Activated naive CD4-positive, alpha-beta T cell treated with anti-CD3 and anti-CD28 coated beads, Interleukin-2, amount 50 U/mL, for 16 hours (primary cell): ENCODE results near the gene LRRC71.

Source experiments
- DNase-seq: peaks from one replicate; pipeline ENCODE4 v3.0.0-alpha.2; 2020

LRRC71 gene

GRCh38 chr1:156928043-156928602, 7.7 kb downstream of the LRRC71 start:
- DNase-seq, result no peak

GRCh38 chr1:156929596-156930238, 9.3 kb downstream of the LRRC71 start:
- no peak for DNase-seq

GRCh38 chr1:156930483-156930882, 10.1 kb downstream of the LRRC71 start:
- DNase-seq, result no peak

GRCh38 chr1:156931211-156931952, 10.9 kb downstream of the LRRC71 start:
- no peak for DNase-seq

- no peak for DNase-seq
Observed at GRCh38 chr1:156931974-156932710, 11.7 kb downstream of the LRRC71 start.

- no peak for DNase-seq
Observed at GRCh38 chr1:156933136-156933535, 12.7 kb downstream of the LRRC71 start.

GRCh38 chr1:156935505-156936128, 15.2 kb downstream of the LRRC71 start:
- no peak for DNase-seq

- DNase-seq, result no peak
Observed at GRCh38 chr1:156936191-156936590, 15.8 kb downstream of the LRRC71 start.

GRCh38 chr1:156936721-156937220, 16.3 kb downstream of the LRRC71 start:
- DNase-seq, result no peak

GRCh38 chr1:156937883-156938282, 17.5 kb downstream of the LRRC71 start:
- no peak for DNase-seq

- DNase-seq, result no peak
Observed at GRCh38 chr1:156938813-156939212, 18.4 kb downstream of the LRRC71 start.

- DNase-seq, result no peak
Observed at GRCh38 chr1:156939786-156940334, 19.4 kb downstream of the LRRC71 start.

GRCh38 chr1:156941675-156942074, 21.2 kb downstream of the LRRC71 start:
- no peak for DNase-seq

GRCh38 chr1:156942176-156942575, 21.7 kb downstream of the LRRC71 start:
- DNase-seq, result no peak

- no peak for DNase-seq
Observed at GRCh38 chr1:156942576-156942975, 22.1 kb downstream of the LRRC71 start.

GRCh38 chr1:156943756-156944155, 23.3 kb downstream of the LRRC71 start:
- no peak for DNase-seq

GRCh38 chr1:156944268-156944667, 23.8 kb downstream of the LRRC71 start:
- DNase-seq, result no peak

GRCh38 chr1:156944848-156945247, 24.4 kb downstream of the LRRC71 start:
- no peak for DNase-seq

- no peak for DNase-seq
Observed at GRCh38 chr1:156945881-156946661, 25.6 kb downstream of the LRRC71 start.

- DNase-seq, result no peak
Observed at GRCh38 chr1:156947127-156947526, 26.7 kb downstream of the LRRC71 start.

- DNase-seq, result no peak
Observed at GRCh38 chr1:156947818-156948525, 27.5 kb downstream of the LRRC71 start.
